Stimulated activated CD8-positive, alpha-beta memory T cell treated with anti-CD3 and anti-CD28 coated beads, Interleukin-15, amount 100 ng/mL, for 1 hour (primary cell): ENCODE measurements around the gene SDCCAG8.

Source experiments
- DNase-seq: peaks from one replicate; pipeline ENCODE4 v3.0.0-alpha.2; 2020; ENCODE audit warnings: low read depth

Gene SDCCAG8

GRCh38 chr1:243420946-243421685 is 165.3 kb downstream of the SDCCAG8 start:
- DNase-seq = no peak

- DNase-seq = no peak
Measured at GRCh38 chr1:243421784-243422183, 165.9 kb downstream of the SDCCAG8 start.

DNA sequence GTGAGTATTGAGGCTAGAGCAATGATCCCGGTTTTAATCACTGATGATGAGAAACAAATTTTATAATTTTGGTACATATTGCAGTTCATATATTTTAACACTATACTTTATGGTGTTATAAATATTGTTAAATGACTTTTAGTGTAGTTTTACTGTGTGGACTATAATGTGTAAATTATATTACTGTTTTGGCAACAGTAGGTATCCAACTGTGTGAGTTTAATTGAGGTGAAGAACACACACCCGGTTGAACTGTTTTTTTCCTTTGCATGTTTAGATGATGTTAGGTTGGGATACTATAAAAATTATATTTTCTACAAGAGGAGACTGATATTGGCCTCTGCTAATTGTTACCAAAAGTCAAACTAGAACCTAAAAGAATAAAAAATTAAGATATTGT is 166.5 kb downstream of the SDCCAG8 start:
- DNase-seq = no peak

GRCh38 chr1:243428084-243428483 is 172.2 kb downstream of the SDCCAG8 start:
- no peak for DNase-seq

DNA sequence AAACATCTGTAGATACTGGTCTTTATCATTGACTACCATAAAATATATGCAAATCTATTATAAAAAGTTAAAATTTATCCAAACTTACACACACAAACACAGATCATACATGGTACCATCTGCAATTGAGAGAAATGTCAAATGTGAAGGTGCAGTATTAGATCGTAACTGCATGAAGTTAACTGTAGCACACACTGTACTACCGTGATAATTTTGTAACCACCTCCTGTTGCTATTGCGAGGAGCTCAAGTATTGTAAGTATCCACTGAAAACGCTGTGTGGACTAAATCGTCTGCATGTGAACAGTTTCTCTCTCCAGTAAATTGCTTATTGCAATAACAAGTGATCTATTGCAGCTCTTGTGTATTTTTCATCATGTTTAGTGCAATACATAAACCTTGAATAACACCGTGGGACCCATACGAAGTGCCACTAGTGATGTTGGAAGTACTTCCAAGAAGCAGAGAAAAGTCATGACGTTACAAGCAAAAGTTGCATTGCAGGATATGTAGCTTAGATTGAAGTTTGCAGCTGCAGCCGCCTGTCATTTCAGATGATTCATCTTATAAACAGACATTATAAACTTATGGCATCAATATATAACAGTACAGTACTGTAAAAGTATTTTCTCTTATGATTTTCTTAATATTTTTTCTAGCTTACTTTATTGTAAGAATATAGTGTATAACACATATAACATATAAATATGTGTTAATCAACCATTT is 172.9 kb downstream of the SDCCAG8 start:
- DNase-seq = no peak

GRCh38 chr1:243431591-243431990 is 175.8 kb downstream of the SDCCAG8 start:
- no peak for DNase-seq

- no peak for DNase-seq
Measured at GRCh38 chr1:243432136-243432535, 176.3 kb downstream of the SDCCAG8 start.

- DNase-seq = no peak
Measured at GRCh38 chr1:243433737-243434370, 178.0 kb downstream of the SDCCAG8 start.

DNA sequence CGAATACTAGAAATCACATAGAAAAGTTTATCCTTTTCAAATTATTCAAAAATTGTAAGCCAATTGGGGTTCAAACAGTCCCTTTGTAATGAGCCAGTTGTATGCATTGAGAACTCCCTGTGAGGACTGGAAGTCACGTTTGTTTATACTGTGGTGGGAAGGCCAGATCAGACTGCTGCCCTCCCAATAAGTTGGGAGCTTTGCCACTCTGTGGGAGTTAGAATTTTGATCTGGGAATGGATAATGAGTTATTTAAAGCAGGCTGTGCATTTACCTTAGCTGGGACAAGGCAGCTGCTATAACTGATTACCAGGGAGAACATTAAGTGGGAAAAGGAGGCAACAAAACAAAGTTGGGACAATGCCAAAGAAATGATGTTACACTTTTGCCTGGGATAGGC is 178.8 kb downstream of the SDCCAG8 start:
- no peak for DNase-seq

DNA sequence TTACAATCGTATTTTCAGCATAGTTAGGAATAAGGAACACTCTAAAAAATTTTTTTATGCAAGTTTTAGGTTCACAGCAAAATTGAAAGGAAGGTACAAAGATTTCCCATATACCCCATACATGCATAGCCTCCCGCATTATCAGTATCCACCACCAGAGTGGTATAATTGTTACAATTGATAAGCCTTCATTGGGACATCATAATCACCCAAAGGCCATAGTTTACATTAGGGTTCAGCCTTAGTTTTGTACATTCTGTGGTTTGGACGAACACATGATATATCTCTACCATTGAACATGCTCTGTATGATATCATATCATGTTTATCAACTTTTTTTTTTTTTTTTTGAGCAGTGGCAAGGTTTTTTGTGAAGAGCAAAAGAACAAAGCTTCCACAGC is 180.0 kb downstream of the SDCCAG8 start:
- DNase-seq = no peak

- no peak for DNase-seq
Measured at GRCh38 chr1:243438146-243438545, 182.3 kb downstream of the SDCCAG8 start.

- no peak for DNase-seq
Measured at GRCh38 chr1:243438815-243439214, 183.0 kb downstream of the SDCCAG8 start.

DNA sequence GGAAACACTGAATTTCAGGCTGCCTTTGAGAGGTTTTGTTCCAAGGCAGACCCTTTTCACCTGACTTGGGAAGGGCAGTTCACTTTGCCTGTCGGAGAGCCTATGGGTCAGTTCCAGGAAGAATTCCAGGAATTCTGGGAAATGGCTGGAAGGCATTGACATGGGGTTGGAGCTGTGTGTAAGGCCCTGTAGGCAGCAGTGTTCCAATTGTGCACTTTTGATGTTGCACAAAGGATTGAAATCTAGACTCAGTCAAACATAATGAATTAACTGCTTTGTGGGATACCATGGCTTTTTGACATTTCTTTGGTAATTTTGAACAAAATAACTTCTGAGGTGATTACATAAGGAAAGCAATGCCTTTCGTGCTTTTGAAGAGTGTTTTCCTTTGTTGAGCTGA is 184.6 kb downstream of the SDCCAG8 start:
- no peak for DNase-seq

GRCh38 chr1:243441601-243442000 is 185.8 kb downstream of the SDCCAG8 start:
- no peak for DNase-seq

- no peak for DNase-seq
Measured at GRCh38 chr1:243443557-243443956, 187.7 kb downstream of the SDCCAG8 start.

- DNase-seq = no peak
Measured at GRCh38 chr1:243447347-243447746, 191.5 kb downstream of the SDCCAG8 start.

- no peak for DNase-seq
Measured at GRCh38 chr1:243447844-243448243, 192.0 kb downstream of the SDCCAG8 start.

DNA sequence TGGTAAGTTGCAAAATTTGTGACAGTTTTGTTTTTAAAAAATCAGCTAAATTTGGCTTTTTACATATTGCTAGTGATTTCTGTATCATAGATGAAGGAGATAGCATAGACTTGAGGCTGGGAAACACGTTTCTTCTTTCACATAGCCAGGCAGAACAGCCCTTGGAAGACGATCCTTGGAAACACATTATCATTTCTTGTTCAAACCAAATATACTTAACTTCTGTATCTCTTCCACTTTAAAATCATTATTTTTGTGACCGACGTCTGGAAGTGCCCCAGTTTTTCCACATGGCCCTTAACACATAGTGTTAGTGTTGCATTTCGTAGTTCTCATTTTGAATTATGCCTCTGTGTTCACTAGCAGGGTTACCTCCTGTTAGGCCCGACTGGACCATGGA is 193.5 kb downstream of the SDCCAG8 start:
- no peak for DNase-seq

DNA sequence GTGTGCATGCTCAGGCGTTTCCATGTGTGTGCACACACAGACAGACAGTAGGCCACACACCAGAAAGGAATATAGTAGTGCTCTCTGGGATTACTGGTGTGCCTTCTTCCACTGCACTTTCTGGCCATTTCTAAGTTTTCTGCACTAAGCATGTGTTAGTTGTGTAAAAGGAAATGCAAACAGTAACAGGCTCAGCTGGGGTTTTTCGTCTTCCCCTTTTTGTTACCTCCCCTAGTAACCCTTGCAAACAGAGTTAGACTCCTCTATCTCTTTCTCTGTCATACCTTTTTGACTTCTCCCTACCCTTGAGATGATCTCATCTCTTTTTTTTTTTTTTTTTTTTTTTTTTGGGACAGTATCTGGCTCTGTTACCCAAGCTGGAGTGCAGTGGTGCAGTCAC is 196.3 kb downstream of the SDCCAG8 start:
- no peak for DNase-seq

- no peak for DNase-seq
Measured at GRCh38 chr1:243454328-243454997, 198.6 kb downstream of the SDCCAG8 start.

GRCh38 chr1:243455760-243456651 is 200.2 kb downstream of the SDCCAG8 start:
- DNase-seq = no peak
